ENCODE data around the gene SRGAP1. TPM values are rescaled to one million over a fixed set of nuclear protein-coding genes. Genes with fewer than 3 reads are reported as not detected.
A peak's percentile ranks its signal among the peaks of the same experiment; 100 is the strongest.

The SRGAP1 gene
- polyA plus RNA-seq, 2 donors = 1.4 to 3.2 TPM

DNA sequence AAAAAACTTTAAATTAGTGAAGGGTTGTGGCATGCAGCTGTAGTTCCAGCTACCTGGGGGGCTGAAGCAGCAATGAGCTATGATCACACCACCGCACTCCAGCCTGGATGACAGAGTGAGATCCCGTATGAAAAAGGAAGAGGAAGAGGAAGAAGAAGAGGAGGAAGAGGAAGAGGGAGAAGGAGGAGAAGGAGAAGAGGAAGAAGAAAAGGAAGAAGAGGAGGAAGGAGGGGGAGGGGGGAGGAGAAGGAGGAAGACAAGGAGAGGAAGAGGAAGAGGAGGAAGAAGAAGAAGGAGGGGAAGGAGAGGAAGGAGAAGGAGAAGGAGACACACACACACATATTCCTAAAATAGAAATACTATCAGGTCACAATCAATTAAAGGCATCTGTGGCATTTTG lies 32.7 kb upstream of the SRGAP1 start:
- 79 to 88% methylated on average over 2 of the region's 2 CpGs for WGBS, 2 donors

DNA sequence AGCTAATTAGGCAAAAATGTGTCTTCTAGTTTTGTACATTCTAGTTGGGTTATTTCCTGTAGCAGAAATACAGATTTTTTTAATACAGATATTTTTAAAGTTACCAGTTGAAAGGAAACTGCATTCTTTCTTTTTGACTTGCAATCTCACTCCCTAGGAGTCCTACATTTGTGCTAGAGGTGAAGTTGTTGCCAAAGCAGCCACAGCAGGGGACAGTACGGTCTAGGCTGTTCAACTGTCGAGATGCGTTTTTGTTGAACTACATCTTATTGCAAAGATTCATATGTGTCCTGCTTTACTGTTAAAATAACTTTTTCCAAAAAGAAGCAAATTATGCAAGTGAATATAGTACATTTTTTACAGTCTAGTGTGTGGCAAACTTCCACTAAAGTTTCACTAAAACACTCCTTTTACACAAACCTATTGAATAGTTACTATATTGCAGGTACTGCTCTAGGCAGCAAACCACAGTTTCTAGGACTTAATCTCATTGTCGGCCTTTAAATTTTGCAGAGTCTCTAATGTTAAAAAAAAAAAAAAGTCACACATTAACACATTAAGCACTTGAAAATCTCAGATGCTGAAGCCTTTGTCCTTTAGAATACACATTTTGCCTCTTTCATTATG lies 30.2 kb upstream of the SRGAP1 start:
- no peaks in the 10 kb centered on the region for H3K9me3 ChIP-seq (ENCODE audit: control insufficient read depth in 2 of 2, insufficient read depth in 1 of 2, low read depth in 1 of 2, low read length in 1 of 2)
- H3K27ac ChIP-seq (ENCODE audit: low read depth in 2 of 2, low read length in 1 of 2) = no peak overlapping the region
- H3K27me3 ChIP-seq (ENCODE audit: control insufficient read depth in 1 of 2, insufficient read depth in 2 of 2, low read length in 2 of 2) = no peaks in the 10 kb centered on the region
- WGBS, 2 donors = 67 to 72% methylated on average over 4 of the region's 4 CpGs
- H3K36me3 ChIP-seq (ENCODE audit: control insufficient read depth in 2 of 2, insufficient read depth in 2 of 2, low read length in 1 of 2) = no peaks in the 10 kb centered on the region
- H3K4me3 ChIP-seq (ENCODE audit: low read depth in 1 of 2, low read length in 2 of 2) = no peak overlapping the region
- H3K4me1 ChIP-seq (ENCODE audit: control insufficient read depth in 2 of 2, insufficient read depth in 2 of 2, low read length in 1 of 2) = no peaks in the 10 kb centered on the region

More for the DNA sequence above, 32.7 kb upstream of the SRGAP1 start:
- H3K4me3 ChIP-seq (ENCODE audit: low read depth in 1 of 2, low read length in 2 of 2) = no peak overlapping the region
- H3K4me1 ChIP-seq (ENCODE audit: control insufficient read depth in 2 of 2, insufficient read depth in 2 of 2, low read length in 1 of 2) = no peaks in the 10 kb centered on the region
- H3K9me3 ChIP-seq (ENCODE audit: control insufficient read depth in 2 of 2, insufficient read depth in 1 of 2, low read depth in 1 of 2, low read length in 1 of 2) = no peaks in the 10 kb centered on the region
- peaks cover 0 to 2% of the 10 kb centered on the region in 2 donors for H3K36me3 ChIP-seq (ENCODE audit: control insufficient read depth in 2 of 2, insufficient read depth in 2 of 2, low read length in 1 of 2)
- no peaks in the 10 kb centered on the region for H3K27me3 ChIP-seq (ENCODE audit: control insufficient read depth in 1 of 2, insufficient read depth in 2 of 2, low read length in 2 of 2)
- no peak overlapping the region for H3K27ac ChIP-seq (ENCODE audit: low read depth in 2 of 2, low read length in 1 of 2)

DNA sequence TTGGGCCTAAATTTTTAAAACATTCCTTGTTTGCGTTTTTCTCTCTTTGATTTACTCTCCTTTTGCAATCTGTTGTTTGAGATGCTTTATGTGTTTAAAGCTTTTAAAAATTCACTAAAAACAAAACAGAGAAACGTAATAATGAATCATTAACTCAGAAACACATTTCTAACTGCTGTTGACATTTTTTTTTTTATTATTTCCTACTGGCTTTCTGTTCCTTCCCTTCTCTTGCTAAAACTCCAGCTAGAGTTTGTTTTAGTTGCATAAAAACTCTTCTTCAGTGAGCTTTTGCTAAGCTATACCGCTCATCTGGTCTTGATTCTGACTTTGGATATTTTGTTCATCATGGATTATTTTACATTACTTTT lies 29.0 kb upstream of the SRGAP1 start:
- Histone ChIP-seq H3K9me3 (ENCODE audit: control insufficient read depth in 2 of 2, insufficient read depth in 1 of 2, low read depth in 1 of 2, low read length in 1 of 2) (no peaks in the 10 kb centered on the region), H3K36me3 (ENCODE audit: control insufficient read depth in 2 of 2, insufficient read depth in 2 of 2, low read length in 1 of 2) (no peaks in the 10 kb centered on the region), H3K27me3 (ENCODE audit: control insufficient read depth in 1 of 2, insufficient read depth in 2 of 2, low read length in 2 of 2) (no peaks in the 10 kb centered on the region), H3K4me3 (ENCODE audit: low read depth in 1 of 2, low read length in 2 of 2) (no peak overlapping the region), H3K4me1 (ENCODE audit: control insufficient read depth in 2 of 2, insufficient read depth in 2 of 2, low read length in 1 of 2) (no peaks in the 10 kb centered on the region), H3K27ac (ENCODE audit: low read depth in 2 of 2, low read length in 1 of 2) (no peak overlapping the region)
- 89 to 91% methylated on average over 3 of the region's 3 CpGs for WGBS, 2 donors

DNA sequence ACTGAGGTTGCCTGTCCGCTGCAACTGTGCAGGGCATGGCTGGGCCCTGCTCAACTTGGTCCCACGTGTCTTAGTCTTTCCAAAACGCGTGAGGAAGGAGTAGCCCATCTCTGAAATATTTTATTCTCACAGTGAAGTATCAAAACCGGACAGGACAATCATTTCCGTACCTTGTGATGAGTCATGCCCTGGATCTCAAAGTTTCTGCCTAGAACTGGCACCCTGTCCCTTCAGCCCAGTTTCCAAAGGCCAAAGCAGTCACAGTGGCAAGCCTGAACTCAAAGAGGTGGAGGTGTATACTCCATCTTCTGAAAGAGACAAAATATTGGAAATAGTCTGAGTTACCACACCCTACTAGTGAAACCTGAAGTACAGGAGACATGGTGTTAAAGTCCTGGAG lies 28.5 kb upstream of the SRGAP1 start:
- 74 to 78% methylated on average over 6 of the region's 6 CpGs for WGBS, 2 donors
- Histone ChIP-seq H3K27ac (ENCODE audit: low read depth in 2 of 2, low read length in 1 of 2) (no peak overlapping the region), H3K4me3 (ENCODE audit: low read depth in 1 of 2, low read length in 2 of 2) (no peak overlapping the region), H3K4me1 (ENCODE audit: control insufficient read depth in 2 of 2, insufficient read depth in 2 of 2, low read length in 1 of 2) (no peaks in the 10 kb centered on the region), H3K9me3 (ENCODE audit: control insufficient read depth in 2 of 2, insufficient read depth in 1 of 2, low read depth in 1 of 2, low read length in 1 of 2) (no peaks in the 10 kb centered on the region), H3K27me3 (ENCODE audit: control insufficient read depth in 1 of 2, insufficient read depth in 2 of 2, low read length in 2 of 2) (no peaks in the 10 kb centered on the region), H3K36me3 (ENCODE audit: control insufficient read depth in 2 of 2, insufficient read depth in 2 of 2, low read length in 1 of 2) (no peaks in the 10 kb centered on the region)

DNA sequence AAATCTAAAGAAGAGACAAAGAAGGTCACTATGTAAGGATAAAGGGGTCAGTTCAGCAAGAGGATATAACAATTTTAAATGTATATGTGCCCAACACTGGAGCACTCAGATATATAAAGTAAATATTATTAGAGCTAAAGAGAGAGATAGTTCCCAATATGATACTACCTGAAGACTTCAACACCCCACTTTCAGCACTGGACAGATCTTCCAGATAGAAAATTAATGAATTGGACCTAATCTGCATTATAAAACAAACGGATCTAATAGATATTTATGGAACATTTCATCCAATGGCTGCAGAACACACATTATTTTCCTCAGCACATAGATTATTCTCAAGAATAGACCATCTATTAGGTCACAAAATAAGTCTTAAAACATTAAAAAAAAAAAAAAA lies 24.1 kb upstream of the SRGAP1 start:
- Histone ChIP-seq H3K4me1 (ENCODE audit: control insufficient read depth in 2 of 2, insufficient read depth in 2 of 2, low read length in 1 of 2) (no peaks in the 10 kb centered on the region), H3K9me3 (ENCODE audit: control insufficient read depth in 2 of 2, insufficient read depth in 1 of 2, low read depth in 1 of 2, low read length in 1 of 2) (no peaks in the 10 kb centered on the region), H3K27me3 (ENCODE audit: control insufficient read depth in 1 of 2, insufficient read depth in 2 of 2, low read length in 2 of 2) (no peaks in the 10 kb centered on the region), H3K27ac (ENCODE audit: low read depth in 2 of 2, low read length in 1 of 2) (no peak overlapping the region), H3K4me3 (ENCODE audit: low read depth in 1 of 2, low read length in 2 of 2) (no peak overlapping the region), H3K36me3 (ENCODE audit: control insufficient read depth in 2 of 2, insufficient read depth in 2 of 2, low read length in 1 of 2) (no peaks in the 10 kb centered on the region)
- 65 to 73% methylated on average over 1 of the region's 1 CpG for WGBS, 2 donors

DNA sequence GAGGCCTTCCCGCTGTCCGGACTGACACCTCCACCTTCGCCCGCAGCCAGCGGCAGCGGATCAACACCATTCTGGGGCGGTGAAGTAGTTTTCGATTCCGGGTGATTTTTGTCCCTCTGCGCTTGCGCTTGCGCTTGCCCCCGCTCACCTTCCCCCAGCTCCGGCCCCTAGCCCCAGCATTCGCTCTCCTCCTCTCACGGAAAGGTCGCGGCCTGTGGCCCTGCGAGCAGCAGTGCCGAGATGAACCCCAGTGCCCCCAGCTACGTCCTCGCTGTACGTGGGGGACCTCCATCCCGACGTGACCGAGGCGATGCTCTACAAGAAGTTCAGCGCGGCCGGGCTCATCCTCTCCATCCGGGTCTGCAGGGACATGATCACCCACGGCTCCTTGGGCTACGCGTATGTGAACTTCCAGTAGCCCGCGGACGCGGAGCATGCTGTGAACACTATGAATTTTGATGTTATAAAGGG lies 22.7 kb upstream of the SRGAP1 start:
- H3K27ac ChIP-seq (ENCODE audit: low read depth in 2 of 2, low read length in 1 of 2) = no peak overlapping the region
- H3K9me3 ChIP-seq (ENCODE audit: control insufficient read depth in 2 of 2, insufficient read depth in 1 of 2, low read depth in 1 of 2, low read length in 1 of 2) = no peaks in the 10 kb centered on the region
- WGBS, 2 donors = 25 to 27% methylated on average over 38 of the region's 38 CpGs
- H3K36me3 ChIP-seq (ENCODE audit: control insufficient read depth in 2 of 2, insufficient read depth in 2 of 2, low read length in 1 of 2) = no peaks in the 10 kb centered on the region
- peak overlapping the region; percentile 39 to 54 for H3K4me3 ChIP-seq (ENCODE audit: low read depth in 1 of 2, low read length in 2 of 2)
- H3K27me3 ChIP-seq (ENCODE audit: control insufficient read depth in 1 of 2, insufficient read depth in 2 of 2, low read length in 2 of 2) = no peaks in the 10 kb centered on the region
- no peaks in the 10 kb centered on the region for H3K4me1 ChIP-seq (ENCODE audit: control insufficient read depth in 2 of 2, insufficient read depth in 2 of 2, low read length in 1 of 2)

DNA sequence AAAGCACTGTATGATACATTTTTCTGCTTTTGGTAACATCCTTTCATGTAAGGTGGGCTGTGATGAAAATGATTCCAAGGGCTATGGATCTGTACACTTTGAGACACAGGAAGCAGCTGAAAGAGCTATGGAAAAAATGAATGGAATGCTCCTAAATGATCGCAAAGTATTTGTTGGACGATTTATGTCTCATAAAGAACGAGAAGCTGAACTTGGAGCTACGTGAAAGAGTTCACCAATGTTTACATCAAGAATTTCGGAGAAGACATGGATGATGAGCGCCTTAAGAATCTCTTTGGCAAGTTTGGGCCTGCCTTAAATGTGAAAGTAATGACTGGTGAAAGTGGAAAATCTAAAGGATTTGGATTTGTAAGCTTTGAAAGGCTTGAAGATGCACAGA lies 22.1 kb upstream of the SRGAP1 start:
- no peaks in the 10 kb centered on the region for H3K4me1 ChIP-seq (ENCODE audit: control insufficient read depth in 2 of 2, insufficient read depth in 2 of 2, low read length in 1 of 2)
- no peaks in the 10 kb centered on the region for H3K36me3 ChIP-seq (ENCODE audit: control insufficient read depth in 2 of 2, insufficient read depth in 2 of 2, low read length in 1 of 2)
- WGBS, 2 donors = 40 to 64% methylated on average over 6 of the region's 6 CpGs
- H3K9me3 ChIP-seq (ENCODE audit: control insufficient read depth in 2 of 2, insufficient read depth in 1 of 2, low read depth in 1 of 2, low read length in 1 of 2) = no peaks in the 10 kb centered on the region
- no peaks in the 10 kb centered on the region for H3K27me3 ChIP-seq (ENCODE audit: control insufficient read depth in 1 of 2, insufficient read depth in 2 of 2, low read length in 2 of 2)
- no peak overlapping the region for H3K27ac ChIP-seq (ENCODE audit: low read depth in 2 of 2, low read length in 1 of 2)
- no peak overlapping the region for H3K4me3 ChIP-seq (ENCODE audit: low read depth in 1 of 2, low read length in 2 of 2)

DNA sequence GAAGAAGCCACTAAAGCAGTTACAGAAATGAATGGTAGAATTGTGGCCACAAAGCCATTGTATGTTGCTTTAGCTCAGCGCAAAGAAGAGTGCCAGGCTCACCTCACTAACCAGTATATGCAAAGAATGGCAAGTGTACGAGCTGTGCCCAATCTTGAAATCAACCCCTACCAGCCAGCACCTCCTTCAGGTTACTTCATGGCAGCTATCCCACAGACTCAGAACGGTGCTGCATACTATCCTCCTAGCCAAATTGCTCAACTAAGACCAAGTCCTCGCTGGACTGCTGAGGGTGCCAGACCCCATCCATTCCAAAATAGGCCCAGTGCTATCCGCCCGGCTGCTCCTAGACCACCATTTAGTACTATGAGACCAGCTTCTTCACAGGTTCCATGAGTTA lies 21.5 kb upstream of the SRGAP1 start:
- WGBS, 2 donors = 87 to 90% methylated on average over 6 of the region's 6 CpGs
- Histone ChIP-seq H3K9me3 (ENCODE audit: control insufficient read depth in 2 of 2, insufficient read depth in 1 of 2, low read depth in 1 of 2, low read length in 1 of 2) (no peaks in the 10 kb centered on the region), H3K4me3 (ENCODE audit: low read depth in 1 of 2, low read length in 2 of 2) (no peak overlapping the region), H3K36me3 (ENCODE audit: control insufficient read depth in 2 of 2, insufficient read depth in 2 of 2, low read length in 1 of 2) (no peaks in the 10 kb centered on the region), H3K4me1 (ENCODE audit: control insufficient read depth in 2 of 2, insufficient read depth in 2 of 2, low read length in 1 of 2) (no peaks in the 10 kb centered on the region), H3K27me3 (ENCODE audit: control insufficient read depth in 1 of 2, insufficient read depth in 2 of 2, low read length in 2 of 2) (no peaks in the 10 kb centered on the region), H3K27ac (ENCODE audit: low read depth in 2 of 2, low read length in 1 of 2) (no peak overlapping the region)

DNA sequence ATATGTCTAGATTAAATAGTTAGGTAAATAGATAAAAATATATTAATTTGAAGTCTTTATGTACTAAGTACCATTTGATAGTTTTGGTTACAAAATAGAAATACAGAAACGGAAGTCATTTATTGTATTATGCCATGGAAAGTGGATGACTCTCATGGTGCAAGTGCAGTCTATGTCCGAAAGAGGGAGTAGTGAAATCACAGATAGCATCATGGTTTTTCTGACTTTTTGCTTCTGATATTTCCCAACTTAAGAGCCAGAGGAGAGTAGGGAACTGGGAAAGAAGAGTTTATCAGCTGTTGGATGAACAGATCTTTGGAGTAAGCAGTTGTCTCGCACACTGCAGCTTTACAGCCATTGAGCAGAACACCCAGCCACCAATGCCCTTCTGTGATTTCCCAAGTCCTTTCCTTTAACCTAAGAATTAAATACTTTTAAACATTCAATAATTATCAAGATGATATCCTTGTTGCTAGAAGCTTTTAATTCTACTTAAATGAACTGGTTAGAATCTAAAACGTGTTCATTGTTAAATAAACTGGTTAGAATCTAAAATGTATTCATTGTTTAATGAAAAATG lies 18.4 kb upstream of the SRGAP1 start:
- Histone ChIP-seq H3K4me3 (ENCODE audit: low read depth in 1 of 2, low read length in 2 of 2) (no peak overlapping the region), H3K4me1 (ENCODE audit: control insufficient read depth in 2 of 2, insufficient read depth in 2 of 2, low read length in 1 of 2) (no peaks in the 10 kb centered on the region), H3K27me3 (ENCODE audit: control insufficient read depth in 1 of 2, insufficient read depth in 2 of 2, low read length in 2 of 2) (no peaks in the 10 kb centered on the region), H3K27ac (ENCODE audit: low read depth in 2 of 2, low read length in 1 of 2) (no peak overlapping the region), H3K9me3 (ENCODE audit: control insufficient read depth in 2 of 2, insufficient read depth in 1 of 2, low read depth in 1 of 2, low read length in 1 of 2) (no peaks in the 10 kb centered on the region), H3K36me3 (ENCODE audit: control insufficient read depth in 2 of 2, insufficient read depth in 2 of 2, low read length in 1 of 2) (no peaks in the 10 kb centered on the region)
- WGBS, 2 donors = 29 to 30% methylated on average over 4 of the region's 4 CpGs

DNA sequence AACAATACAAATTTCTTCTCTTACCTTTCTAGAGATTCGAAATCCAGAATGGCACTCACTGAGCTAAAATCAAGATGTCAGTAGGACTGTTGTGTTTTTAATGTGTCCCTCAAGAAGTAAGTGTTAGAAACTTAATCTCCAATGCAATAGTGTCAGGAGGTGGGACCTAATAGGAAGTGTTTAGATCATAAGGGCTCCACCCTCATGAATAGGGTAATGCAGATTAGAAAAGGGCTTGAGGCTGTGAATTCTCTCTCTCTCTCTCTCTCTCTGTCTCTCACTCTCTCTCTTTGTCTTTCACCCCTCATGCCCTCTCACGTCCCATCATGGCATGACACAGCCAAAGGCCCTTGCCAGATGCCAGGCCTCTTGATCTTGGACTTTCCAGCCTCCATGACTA lies 15.6 kb upstream of the SRGAP1 start:
- H3K27ac ChIP-seq (ENCODE audit: low read depth in 2 of 2, low read length in 1 of 2) = no peak overlapping the region
- no peaks in the 10 kb centered on the region for H3K27me3 ChIP-seq (ENCODE audit: control insufficient read depth in 1 of 2, insufficient read depth in 2 of 2, low read length in 2 of 2)
- no peak overlapping the region for H3K4me3 ChIP-seq (ENCODE audit: low read depth in 1 of 2, low read length in 2 of 2)
- no peaks in the 10 kb centered on the region for H3K36me3 ChIP-seq (ENCODE audit: control insufficient read depth in 2 of 2, insufficient read depth in 2 of 2, low read length in 1 of 2)
- no peaks in the 10 kb centered on the region for H3K4me1 ChIP-seq (ENCODE audit: control insufficient read depth in 2 of 2, insufficient read depth in 2 of 2, low read length in 1 of 2)
- 82 to 83% methylated on average over 2 of the region's 2 CpGs for WGBS, 2 donors
- no peaks in the 10 kb centered on the region for H3K9me3 ChIP-seq (ENCODE audit: control insufficient read depth in 2 of 2, insufficient read depth in 1 of 2, low read depth in 1 of 2, low read length in 1 of 2)

All from esophagus (tissue), 2 donors.